ENCODE data around the gene STARD7.

The STARD7 gene

DNA sequence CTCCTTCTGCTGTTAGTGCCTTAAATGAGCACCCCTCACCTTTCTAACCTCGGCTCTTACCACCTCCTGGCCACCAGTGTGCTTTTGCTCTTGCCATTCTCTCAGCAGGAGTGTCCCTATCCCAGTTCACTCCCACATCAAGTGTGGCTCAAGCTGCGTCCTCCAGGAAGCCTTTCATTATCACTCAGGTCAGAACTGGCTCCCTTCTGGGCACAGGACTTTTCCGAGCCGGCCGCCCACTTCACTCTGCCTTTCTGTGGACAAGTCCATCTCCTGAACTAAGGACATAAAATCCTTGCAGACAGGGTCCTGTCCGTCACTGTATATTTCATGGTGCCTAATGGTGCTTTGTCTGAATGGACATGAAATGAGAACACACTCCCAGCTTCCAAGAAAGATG, 41.6 kb upstream of the STARD7 start:
- Histone ChIP-seq H3K9ac (ENCODE audit: low read length) (no peak overlapping the region), H3K27me3 (replicated peaks; ENCODE audit: insufficient read depth, low read length) (no peaks in the 10 kb centered on the region), H3K79me2 (ENCODE audit: low read length) (peaks cover 2% of the 10 kb centered on the region; the same call in 1 of the 2 replicates), H3K9me2 (replicated peaks; ENCODE audit: insufficient read depth, low read length) (no peaks in the 10 kb centered on the region), H3K36me3 (replicated peaks; ENCODE audit: insufficient read depth, low read length) (peaks cover 2% of the 10 kb centered on the region; the same call in 1 of the 2 replicates), H3K4me1 (ENCODE audit: low read length) (peaks cover 46% of the 10 kb centered on the region), H3K4me3 (ENCODE audit: low read length) (no peak overlapping the region), H3K27ac (ENCODE audit: low read length) (no peak overlapping the region), H2AFZ (ENCODE audit: low read length) (no peak overlapping the region), H3K4me2 (ENCODE audit: low read depth, low read length) (no peak overlapping the region), H3K9me3 (replicated peaks; ENCODE audit: insufficient read depth, low read length) (no peaks in the 10 kb centered on the region), H4K20me1 (ENCODE audit: insufficient read depth, low read length) (no peaks in the 10 kb centered on the region), H3F3A (ENCODE audit: insufficient read depth, low read length) (peaks cover 10% of the 10 kb centered on the region)
- no peak for DNase-seq
- TF ChIP-seq, protein P1, sequence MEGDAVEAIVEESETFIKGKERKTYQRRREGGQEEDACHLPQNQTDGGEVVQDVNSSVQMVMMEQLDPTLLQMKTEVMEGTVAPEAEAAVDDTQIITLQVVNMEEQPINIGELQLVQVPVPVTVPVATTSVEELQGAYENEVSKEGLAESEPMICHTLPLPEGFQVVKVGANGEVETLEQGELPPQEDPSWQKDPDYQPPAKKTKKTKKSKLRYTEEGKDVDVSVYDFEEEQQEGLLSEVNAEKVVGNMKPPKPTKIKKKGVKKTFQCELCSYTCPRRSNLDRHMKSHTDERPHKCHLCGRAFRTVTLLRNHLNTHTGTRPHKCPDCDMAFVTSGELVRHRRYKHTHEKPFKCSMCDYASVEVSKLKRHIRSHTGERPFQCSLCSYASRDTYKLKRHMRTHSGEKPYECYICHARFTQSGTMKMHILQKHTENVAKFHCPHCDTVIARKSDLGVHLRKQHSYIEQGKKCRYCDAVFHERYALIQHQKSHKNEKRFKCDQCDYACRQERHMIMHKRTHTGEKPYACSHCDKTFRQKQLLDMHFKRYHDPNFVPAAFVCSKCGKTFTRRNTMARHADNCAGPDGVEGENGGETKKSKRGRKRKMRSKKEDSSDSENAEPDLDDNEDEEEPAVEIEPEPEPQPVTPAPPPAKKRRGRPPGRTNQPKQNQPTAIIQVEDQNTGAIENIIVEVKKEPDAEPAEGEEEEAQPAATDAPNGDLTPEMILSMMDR (IDR thresholded peaks at IDR 0.05; ENCODE audit: low read length) = no peak
- TF ChIP-seq EZH2phosphoT487 (IDR thresholded peaks at IDR 0.05; ENCODE audit: low read length) (no peak), EZH2 (optimal IDR thresholded peaks at IDR 0.05; ENCODE audit: low read depth, low read length) (no peak)

DNA sequence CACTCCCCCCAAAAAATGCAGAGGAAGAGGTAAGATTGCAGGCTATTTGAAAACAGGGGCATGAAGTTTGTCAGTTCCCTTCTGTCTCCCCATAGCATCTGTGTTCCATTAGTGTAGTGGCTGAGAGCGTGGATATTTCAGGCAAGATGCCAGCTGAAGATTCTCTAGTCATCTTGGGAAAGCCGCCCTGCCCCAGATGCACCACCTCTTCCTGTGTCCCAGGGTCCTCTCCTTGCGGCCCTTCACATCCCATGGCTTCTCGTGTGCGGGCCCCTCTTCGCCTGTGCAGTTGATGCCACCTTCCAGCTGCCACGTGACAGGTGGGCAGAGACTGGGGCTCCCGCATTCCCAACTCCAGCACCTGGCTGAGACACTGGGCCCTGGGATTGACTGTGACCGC, 41.0 kb upstream of the STARD7 start:
- Histone ChIP-seq H3K27ac (ENCODE audit: low read length) (no peak overlapping the region), H3K9me2 (replicated peaks; ENCODE audit: insufficient read depth, low read length) (no peaks in the 10 kb centered on the region), H3K27me3 (replicated peaks; ENCODE audit: insufficient read depth, low read length) (no peaks in the 10 kb centered on the region), H3K36me3 (replicated peaks; ENCODE audit: insufficient read depth, low read length) (no peaks in the 10 kb centered on the region; the same call in 1 of the 2 replicates), H3K4me1 (ENCODE audit: low read length) (peaks cover 46% of the 10 kb centered on the region), H4K20me1 (ENCODE audit: insufficient read depth, low read length) (no peaks in the 10 kb centered on the region), H3F3A (ENCODE audit: insufficient read depth, low read length) (peaks cover 11% of the 10 kb centered on the region), H3K9ac (ENCODE audit: low read length) (no peak overlapping the region), H3K4me2 (ENCODE audit: low read depth, low read length) (no peak overlapping the region), H2AFZ (ENCODE audit: low read length) (no peak overlapping the region), H3K9me3 (replicated peaks; ENCODE audit: insufficient read depth, low read length) (no peaks in the 10 kb centered on the region), H3K4me3 (ENCODE audit: low read length) (no peak overlapping the region), H3K79me2 (ENCODE audit: low read length) (no peaks in the 10 kb centered on the region)
- TF ChIP-seq EZH2 (optimal IDR thresholded peaks at IDR 0.05; ENCODE audit: low read depth, low read length) (no peak), EZH2phosphoT487 (IDR thresholded peaks at IDR 0.05; ENCODE audit: low read length) (no peak)
- TF ChIP-seq, protein P1 (IDR thresholded peaks at IDR 0.05; ENCODE audit: low read length) = no peak
- no peak for DNase-seq

DNA sequence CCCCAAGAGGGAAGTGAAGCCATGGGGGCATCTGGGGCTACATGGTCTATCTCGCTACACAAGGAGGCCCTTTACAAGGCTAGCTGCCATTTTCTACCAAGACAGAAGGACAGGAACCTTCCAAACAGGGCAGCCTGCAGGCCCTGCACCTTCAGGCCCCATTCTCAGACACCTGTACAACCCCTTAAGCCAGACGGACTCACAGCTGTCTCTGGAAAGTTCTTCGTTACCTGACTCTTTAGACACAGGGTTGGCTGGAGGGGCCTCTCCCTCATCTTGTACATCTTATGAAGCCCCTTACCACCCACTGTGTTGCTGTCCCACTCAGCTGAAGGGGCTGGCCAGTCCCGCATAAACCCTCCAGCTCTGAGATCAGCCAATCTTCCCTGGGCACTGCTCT, 40.0 kb upstream of the STARD7 start:
- no peak overlapping the region for H3K4me3 ChIP-seq (ENCODE audit: low read length)
- H3K27ac ChIP-seq (ENCODE audit: low read length) = no peak overlapping the region
- TF ChIP-seq EZH2phosphoT487 (IDR thresholded peaks at IDR 0.05; ENCODE audit: low read length) = no peak
- TF ChIP-seq, protein P1 (IDR thresholded peaks at IDR 0.05; ENCODE audit: low read length) = no peak
- no peak for TF ChIP-seq EZH2 (optimal IDR thresholded peaks at IDR 0.05; ENCODE audit: low read depth, low read length)
- no peaks in the 10 kb centered on the region for H3K79me2 ChIP-seq (ENCODE audit: low read length)
- no peak overlapping the region for H3K4me2 ChIP-seq (ENCODE audit: low read depth, low read length)
- no peaks in the 10 kb centered on the region for H3K9me3 ChIP-seq (replicated peaks; ENCODE audit: insufficient read depth, low read length)
- H3K4me1 ChIP-seq (ENCODE audit: low read length) = peaks cover 48% of the 10 kb centered on the region
- H3F3A ChIP-seq (ENCODE audit: insufficient read depth, low read length) = peaks cover 17% of the 10 kb centered on the region
- no peaks in the 10 kb centered on the region for H3K27me3 ChIP-seq (replicated peaks; ENCODE audit: insufficient read depth, low read length)
- no peak overlapping the region for H3K9ac ChIP-seq (ENCODE audit: low read length)
- H4K20me1 ChIP-seq (ENCODE audit: insufficient read depth, low read length) = no peaks in the 10 kb centered on the region
- H3K9me2 ChIP-seq (replicated peaks; ENCODE audit: insufficient read depth, low read length) = no peaks in the 10 kb centered on the region
- DNase-seq = no peak
- H3K36me3 ChIP-seq (replicated peaks; ENCODE audit: insufficient read depth, low read length) = no peaks in the 10 kb centered on the region; the same call in 1 of the 2 replicates
- H2AFZ ChIP-seq (ENCODE audit: low read length) = no peak overlapping the region

Measured in MM.1S (cell line).